HG03521 (cell line): Measurements from ENCODE around the gene EGF.
"Not testable (repeated sequence)": the region's sequence is repeated elsewhere in the genome, so short reads cannot be mapped to it uniquely, and the experiment has no call there.

Experiments
- ATAC-seq: cut with Tn5 transposase; IDR thresholded peaks from one replicate; pipeline ENCODE4 v1.9.1; 2021; ENCODE audit warnings: mild to moderate bottlenecking, moderate library complexity; ENCODE audit not compliant: unreplicated experiment

Gene EGF

GRCh38 chr4:109913596-109914241 lies 1.0 kb downstream of the EGF start:
- no peak for ATAC-seq

GRCh38 chr4:109914322-109914721 lies 1.6 kb downstream of the EGF start:
- no peak for ATAC-seq

DNA sequence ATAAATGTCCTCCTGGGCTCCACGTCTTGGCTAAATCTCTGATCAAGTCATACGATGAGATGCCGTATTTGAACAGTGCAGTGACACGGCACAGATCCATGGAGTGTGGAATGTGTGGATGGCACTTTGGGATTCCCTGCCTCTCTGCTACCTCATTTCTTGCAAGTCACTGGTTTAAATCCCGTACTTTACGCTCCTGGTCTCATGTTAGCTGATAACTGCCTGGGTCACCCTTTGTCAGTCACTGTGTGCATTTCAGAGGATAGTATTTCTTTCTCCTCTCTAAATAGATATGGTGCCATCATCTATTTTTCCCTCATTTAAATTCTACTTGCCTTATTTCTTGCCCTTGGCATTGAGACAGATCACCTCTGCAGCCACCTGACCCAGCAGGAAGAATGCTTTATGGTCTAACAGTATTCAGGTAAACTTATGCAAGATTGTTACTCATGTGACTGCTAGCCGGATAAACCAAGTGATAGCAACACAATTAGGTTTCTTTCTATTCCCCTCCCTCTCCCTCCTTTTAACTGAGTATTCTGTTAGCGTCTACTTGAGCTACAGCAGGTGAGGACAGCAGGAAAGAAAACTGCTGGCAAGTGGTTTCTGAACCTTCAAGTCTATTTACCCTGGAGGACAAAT lies 2.8 kb downstream of the EGF start:
- ATAC-seq, result no peak

DNA sequence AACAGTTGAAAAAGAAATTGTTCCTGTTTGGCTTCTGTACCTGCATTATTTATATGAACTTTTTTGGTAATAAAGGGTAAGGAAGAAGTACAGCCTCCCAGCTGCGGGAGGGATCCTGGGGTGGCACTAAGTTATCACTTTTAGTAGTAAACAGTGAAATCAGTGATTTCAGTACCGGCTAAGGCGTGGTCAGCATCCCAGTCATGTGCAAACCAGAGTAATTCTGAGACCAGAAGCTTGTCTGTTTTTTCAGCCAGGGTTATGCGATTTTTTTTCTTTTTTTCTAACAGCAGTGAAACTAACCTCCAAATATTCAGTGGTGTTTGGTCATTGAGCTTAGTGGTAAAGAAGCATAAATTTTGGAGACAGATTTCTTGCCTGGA lies 3.3 kb downstream of the EGF start:
- no peak for ATAC-seq

DNA sequence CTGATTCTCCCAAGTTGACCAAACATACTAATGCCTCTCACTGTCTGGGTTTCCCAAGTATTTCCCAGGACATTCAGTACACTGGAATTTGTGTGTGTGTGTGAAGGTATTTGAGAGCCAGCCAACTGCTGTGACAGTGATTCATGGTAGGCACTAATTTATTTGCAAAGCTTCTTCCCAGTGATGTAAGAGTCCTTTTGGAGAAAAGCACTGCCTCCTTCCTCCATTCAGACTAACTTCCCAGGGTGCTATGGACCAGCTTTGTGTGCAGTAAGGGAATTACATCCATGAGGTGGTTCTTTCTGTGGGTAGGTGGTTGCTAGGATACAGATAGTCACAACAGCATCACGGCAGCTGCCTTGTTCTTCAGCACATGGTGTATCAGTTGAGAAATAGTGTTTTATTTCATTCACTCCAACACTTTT lies 8.7 kb downstream of the EGF start:
- ATAC-seq, result no peak

GRCh38 chr4:109925396-109925795 lies 12.7 kb downstream of the EGF start:
- ATAC-seq, result no peak

DNA sequence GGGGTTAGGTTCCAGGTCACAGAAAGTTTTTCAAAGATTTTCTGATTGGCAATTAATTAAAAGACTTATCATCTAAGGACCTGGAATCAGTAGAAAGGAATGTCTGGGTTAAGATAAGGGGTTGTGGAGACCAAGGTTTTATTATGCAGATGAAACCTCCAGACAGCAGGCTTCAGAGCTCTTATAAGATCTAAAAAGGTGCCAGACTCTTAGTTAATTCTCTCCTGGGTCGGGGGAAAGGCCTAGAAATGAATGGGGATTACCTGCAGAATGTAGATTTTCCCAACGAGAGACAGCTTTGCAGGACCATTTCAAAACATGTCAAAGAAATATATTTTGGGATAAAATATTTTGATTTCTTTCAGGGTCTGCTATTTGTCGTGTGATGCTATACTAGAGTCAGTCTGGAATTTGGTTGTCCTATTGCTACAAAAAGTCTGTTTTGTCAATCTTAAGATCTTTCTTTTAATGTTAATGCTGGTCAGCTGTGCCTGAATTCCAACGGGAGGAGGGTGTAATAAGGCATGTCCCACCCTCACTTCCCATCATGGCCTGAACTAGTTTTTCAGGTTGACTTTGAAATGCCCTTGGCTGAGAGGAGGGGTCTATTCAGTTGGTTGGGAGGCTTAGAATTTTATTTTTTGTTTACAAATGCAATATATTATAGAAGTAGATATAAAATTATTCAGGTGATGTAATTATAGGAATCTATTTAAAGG lies 15.8 kb downstream of the EGF start:
- no peak for ATAC-seq

GRCh38 chr4:109930464-109930863 lies 17.8 kb downstream of the EGF start:
- ATAC-seq, result no peak

GRCh38 chr4:109930872-109931271 lies 18.2 kb downstream of the EGF start:
- no peak for ATAC-seq

DNA sequence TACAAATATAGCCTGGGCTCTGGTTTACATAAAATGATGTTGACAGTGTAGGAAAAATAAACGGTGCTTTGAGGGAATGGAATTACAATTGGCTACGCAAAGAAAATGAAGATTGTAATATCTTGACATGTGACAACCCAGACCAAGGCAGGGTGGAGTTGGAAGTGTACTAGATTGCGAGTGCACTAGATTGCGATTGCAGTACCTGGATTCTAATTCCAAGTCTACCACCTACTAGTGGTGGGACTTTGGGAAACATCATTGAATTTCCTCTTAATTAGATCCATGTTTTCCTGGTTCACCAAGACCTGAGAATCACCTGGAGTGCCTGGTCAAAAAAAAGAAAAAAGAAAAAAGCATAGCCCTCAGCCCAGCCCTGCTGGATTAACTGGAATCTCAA lies 18.6 kb downstream of the EGF start:
- no peak for ATAC-seq

DNA sequence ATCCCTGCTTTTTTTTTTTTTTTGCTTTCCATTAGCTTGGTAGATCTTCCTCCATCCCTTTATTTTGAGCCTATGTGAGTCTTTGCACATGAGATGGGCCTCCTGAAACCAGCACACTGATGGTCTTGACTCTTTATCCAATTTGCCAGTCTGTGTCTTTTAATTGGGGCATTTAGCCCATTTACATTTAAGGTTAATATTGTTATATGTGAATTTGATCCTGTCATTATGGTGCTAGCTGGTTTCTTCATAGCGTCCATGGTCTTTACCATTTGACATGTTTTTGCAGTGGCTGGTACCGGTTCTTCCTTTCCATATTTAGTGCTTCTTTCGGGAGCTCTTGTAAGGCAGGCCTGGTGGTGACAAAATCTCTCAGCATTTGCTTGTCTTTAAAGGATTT lies 24.7 kb downstream of the EGF start:
- ATAC-seq, result not testable (repeated sequence)

- ATAC-seq, result no peak
Measured at GRCh38 chr4:109939190-109939589, 26.5 kb downstream of the EGF start.

GRCh38 chr4:109942292-109942926 lies 29.7 kb downstream of the EGF start:
- ATAC-seq, result no peak

GRCh38 chr4:109943745-109944144 lies 31.1 kb downstream of the EGF start:
- no peak for ATAC-seq

- ATAC-seq, result no peak
Measured at GRCh38 chr4:109944591-109944990, 31.9 kb downstream of the EGF start.

GRCh38 chr4:109945056-109945455 lies 32.4 kb downstream of the EGF start:
- no peak for ATAC-seq

- ATAC-seq, result no peak
Measured at GRCh38 chr4:109946120-109946519, 33.4 kb downstream of the EGF start.

GRCh38 chr4:109947457-109947856 lies 34.8 kb downstream of the EGF start:
- ATAC-seq, result no peak

GRCh38 chr4:109947918-109948317 lies 35.2 kb downstream of the EGF start:
- ATAC-seq, result no peak

DNA sequence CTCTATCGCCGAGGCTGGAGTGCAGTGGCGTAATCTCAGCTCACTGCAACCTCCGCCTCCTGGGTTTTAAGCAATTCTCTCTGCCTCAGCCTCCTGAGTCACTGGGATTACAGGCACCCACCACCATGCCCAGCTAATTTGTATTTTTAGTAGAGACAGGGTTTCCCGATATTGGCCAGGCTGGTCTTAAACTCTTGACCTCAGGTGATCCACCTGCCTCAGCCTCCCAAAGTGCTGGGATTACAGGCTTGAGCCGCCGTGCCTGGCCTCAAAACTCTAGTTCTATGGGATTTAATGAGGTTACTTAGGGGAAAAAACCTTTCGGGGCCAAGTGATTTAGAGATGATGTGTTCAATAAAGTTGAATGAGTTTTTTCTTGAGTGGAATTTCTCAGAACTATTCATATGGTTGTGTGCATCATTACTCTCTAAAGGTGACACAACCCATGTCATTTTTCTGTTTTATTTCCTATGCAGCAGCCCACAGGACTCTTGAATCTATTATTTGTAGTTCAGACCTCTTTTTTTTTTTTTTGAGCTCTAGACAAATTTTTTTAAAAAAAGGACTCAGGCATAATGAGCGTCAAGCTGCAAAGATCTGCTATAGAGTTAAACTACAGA lies 36.5 kb downstream of the EGF start:
- ATAC-seq, result not testable (repeated sequence)

DNA sequence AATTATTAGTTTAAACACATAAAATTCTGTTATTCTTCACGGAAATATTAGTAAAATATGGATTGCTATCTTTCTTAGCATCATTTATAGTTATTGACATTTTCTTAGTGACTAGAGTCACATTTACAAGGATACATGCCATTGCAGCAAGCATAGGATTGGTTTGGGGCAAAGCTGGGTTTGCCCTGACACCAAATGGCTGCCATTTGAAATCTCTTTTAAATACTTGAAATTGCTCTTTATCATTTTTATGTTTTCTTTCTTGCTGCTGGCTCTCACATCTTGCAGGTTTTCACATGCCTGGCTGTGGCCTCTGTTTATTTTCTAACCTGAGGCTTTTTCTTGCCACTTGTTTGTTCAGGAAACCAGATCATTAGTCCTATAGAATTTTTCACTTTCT lies 39.9 kb downstream of the EGF start:
- no peak for ATAC-seq
